HG02678 (cell line): Measurements from ENCODE around the gene WDR86.

ENCODE experiments used
- ATAC-seq: cut with Tn5 transposase; IDR thresholded peaks from one replicate; pipeline ENCODE4 v1.9.1; 2021; ENCODE audit warnings: mild to moderate bottlenecking, moderate library complexity; ENCODE audit not compliant: unreplicated experiment

WDR86 gene

DNA sequence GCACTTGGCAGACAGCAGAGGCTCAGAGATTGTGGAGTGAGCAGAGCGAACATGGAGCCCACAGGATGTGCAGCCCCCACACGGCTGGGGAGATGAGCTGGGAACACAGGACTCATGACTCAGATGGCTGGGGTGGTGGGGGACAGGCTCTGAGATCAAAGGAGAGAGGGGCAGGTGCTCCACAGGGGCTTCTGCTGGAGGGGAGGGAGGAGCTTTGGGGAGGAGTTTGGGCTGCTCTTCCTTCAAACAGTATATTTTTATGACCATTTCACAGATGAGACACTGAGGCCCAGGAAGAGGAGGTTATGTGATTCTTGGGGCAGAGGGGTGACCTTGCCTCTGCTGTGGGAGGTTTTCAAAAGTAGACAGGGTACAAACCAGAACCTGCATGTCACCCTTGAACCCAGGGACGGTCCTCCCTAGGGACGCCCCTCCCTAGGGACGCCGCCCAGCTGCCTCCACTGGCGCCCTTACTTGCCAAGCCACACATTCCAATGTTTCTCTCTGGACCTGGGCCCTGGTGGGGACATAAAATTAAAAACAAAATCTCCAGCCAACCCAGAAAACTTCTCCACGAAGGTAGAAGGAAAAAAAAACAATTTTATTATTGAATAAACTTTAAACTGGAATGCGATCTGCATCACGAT is 31.1 kb upstream of the WDR86 start:
- no peak for ATAC-seq

- no peak for ATAC-seq
Measured at GRCh38 chr7:151439855-151440798, 30.3 kb upstream of the WDR86 start, which contains the start of gene CRYGN. Gene CRYGN, minus strand, starts transcription at chr7:151440141. Its CDS starts 224 bp downstream, at chr7:151439917.

DNA sequence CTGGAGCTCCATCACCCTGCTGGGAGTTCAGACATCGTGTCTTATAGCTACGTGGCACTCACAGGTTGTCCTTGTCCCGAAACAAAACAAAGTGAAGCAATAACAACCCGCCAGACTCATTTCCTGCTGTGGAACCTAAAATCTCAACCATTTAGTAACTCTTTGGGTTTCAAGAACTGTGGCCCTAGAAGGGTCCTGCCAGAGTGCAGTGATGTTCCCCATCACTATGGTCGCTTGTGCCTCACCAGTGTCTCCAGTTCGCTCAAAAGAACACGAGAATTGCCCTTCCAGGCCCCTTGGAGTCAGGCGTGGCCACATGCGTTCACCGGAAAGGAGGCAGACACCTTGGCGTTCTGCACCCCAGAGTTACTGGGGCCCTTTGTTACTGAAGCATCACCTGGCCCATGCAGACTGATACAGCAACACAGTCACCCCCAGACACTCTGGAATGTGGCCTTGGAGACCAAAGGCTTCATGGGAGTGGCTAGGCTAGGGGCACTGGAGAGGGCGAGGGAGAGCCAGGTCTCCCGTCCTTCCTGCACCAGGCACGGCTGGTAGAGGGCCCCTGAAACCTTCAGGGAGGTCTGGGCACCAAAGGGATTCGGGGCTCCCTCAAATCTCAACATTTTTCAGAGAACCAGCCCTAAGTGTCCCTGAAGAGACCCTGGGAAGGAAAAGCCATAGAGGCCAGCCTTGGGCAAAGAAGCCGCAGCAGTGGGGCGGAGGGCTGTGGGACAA is 29.2 kb upstream of the WDR86 start:
- no peak for ATAC-seq

DNA sequence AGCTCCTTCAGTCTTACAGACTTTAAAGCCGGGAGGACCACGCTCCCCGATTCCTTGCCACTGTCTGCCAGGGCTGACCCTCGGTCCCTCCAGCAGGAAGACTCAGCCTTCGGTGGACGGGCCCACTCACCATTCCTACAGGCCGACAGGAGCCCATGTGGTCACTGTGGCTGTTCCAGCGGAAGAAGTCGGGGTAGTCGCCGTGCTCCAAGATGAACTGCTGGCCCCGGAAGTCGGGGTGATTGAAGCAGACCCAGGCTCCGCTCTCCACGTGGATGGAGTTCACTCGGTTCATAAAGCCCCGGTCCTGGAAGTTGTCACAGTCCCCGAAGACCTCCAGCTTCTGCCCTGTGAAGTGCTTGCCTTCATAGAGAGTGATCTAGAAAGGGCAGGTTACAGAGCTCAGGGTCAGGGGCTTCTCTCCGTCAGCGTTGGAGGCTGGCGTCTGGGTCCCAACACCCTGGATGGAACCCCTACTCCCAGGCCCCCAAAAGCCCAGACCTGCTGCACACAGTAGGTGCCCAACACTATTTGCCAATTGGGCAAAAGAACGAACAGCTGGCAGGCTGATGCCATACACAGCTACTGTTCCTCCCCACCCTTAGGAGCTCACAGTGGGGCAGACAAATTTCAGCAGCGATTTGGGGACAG is 28.2 kb upstream of the WDR86 start:
- ATAC-seq: no peak

GRCh38 chr7:151437159-151437553 is 27.3 kb upstream of the WDR86 start:
- no peak for ATAC-seq

DNA sequence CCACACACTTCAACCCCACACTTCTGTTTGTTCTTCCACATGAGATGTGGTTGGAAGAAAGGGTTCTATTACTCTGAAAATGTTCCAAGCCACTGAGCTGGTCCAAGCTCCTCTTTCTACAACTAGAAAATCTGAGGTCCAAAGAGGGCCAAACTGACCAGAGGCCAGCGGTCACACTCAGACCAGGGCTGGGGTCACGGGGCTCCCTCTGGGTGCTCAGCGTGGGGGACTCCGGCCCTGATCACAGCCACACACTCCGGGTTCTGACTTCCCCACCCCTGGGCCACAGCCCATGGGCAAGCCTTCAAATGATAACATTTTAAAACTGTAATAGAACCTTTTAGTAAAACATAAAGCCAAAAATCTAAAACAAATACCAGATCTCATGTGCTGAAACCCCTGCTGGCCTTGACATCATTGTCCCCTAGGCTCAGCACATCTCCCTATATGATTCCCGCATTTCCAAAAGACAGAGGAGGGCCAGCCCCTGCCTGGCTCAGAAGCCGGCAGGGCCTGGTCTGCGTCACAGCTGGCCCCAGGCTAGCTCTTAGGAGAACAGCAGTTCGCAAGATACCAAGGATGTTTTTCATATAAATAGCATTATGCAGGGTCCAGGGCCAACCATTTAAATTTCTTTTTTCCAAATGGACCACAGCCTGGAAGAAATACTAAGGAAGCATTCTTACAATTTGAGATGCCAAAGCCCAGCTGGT is 26.8 kb upstream of the WDR86 start:
- no peak for ATAC-seq

GRCh38 chr7:151435971-151436370 is 26.1 kb upstream of the WDR86 start:
- no peak for ATAC-seq

DNA sequence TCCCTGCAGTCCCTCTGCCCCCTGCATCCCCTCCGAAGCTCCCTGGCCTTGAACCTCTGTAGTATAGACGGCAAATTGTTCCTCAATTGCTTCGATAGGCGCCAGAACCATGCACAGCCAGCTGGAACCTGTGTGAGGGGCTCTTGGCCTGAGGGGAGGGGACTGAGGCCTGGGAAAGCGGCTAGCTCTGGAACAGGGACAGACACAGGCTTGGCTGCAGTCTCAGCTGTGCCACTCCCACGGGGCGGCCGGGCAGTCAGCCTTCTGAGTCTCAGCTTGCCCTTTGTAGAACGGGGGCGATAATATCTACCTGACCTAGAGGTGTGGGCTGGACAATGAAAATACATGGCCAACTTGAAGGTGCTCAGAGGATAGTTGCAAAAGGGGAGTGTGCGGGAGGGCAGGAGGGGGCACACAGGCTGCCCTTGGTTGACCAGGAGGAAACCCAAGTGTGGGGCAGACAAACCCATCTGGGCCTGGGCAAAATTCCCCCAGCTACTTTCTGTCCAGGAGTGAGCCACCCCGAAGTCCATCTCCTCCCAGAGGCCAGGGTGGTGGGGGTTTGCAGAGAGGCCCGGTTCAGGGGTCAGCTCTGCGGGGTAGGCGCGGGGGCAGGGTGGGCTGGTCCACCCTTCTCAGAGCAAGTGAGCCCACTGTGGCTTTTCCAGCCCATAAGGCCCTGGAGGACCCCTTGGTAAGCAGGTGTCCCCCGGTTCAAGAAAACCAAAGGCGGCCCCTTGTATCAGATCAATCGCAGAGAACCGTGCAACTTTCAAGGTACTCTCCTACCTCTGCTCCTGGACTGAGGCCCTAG is 25.5 kb upstream of the WDR86 start:
- ATAC-seq: no peak

- ATAC-seq: no peak
Measured at GRCh38 chr7:151434549-151434948, 24.7 kb upstream of the WDR86 start.

DNA sequence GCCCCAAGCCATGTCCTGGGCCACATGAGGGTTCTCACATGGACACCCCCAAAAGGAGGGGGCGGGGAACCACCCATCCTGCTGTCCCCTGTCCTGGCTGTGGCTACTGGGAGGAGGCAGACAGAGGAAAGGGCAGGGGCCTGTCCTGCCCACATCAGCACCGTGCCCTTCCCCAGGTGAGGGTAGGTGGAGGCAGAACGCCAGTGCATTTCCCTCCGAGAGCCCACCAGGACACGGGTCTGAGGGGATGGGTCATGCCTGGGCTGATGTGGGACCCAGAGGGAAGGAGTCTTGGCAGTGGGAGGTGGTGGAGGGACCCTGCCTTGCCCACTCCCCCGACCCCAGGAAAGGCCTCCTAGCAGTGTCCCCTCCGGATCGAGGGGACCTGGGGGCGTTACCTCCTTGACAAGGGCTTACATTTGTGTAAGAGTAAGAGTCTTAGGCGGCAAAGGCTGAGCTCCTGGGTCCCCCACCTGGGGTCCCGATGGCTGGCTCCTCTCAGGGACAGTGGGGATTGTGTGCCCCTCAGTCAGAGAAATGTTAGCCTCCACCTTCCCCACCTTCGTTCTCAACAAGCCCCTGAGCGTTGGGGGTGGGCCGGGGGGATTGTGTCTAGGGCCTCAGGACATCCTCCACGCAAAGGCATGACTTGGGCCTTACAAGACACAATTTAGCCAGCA is 24.0 kb upstream of the WDR86 start:
- ATAC-seq: no peak

DNA sequence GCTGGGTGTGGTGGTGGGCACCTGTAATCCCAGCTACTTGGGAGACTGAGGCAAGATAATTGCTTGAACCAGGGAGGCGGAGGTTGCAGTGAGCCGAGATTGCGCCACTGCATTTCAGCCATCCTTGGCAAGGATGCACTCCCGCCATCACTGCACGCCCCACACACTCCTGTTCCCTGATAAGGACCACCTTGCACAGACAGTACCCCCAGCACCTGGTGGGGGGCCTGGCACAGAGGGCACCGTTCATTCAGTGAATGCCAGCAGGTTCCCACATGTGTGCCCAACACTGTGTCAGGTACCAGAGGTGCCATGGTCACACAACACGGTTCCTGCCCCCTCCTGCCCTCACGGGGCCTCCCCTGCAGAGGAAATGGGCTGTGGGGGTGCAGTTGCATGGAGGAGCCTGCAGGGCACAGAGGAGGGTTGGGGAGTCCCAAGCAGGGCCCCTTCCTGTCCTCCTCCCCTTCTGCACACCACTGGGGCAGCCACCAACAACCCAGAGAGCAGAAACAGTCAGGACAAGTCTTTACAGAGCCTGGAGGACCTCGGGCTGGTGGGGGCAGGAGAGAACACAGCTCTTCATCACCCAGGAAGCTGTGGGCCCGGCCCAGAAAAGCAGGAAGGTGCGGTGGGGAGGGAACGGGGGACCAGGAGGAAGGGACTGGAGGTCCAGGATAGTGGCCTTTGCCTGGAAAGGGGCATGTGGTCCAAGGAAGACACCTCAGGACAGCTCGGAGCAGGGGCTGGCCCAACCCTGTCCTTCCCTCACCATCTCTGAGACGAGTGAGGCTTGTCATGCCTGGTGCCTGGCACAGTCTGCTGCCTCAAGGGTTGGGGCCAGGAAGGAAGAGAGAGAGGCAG is 23.1 kb upstream of the WDR86 start:
- ATAC-seq: peak; percentile 58

- no peak for ATAC-seq
Measured at GRCh38 chr7:151431768-151432311, 22.0 kb upstream of the WDR86 start.

DNA sequence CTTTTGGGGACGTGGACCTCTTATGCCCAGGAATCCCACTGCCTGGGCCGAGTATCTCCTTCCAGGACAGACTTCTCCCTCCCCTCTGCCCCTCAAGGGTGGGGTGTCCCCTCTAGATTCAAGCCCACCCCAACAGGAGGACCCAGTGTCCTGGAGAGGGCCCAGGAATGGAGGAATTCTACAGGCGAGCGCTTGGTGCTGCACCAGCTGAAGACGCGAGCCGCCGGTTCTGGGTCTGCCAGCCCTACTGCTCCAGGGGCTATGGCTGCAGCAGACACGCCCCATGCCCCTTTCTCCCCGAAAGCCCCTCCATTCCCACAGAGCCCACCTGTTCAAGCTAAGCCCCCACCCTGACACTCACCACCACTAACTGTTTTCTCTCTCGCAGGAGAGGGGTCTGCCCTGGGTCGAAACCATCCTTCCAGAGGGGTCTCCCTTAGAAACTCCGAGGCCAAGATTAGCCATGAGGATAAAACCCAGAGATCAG is 21.5 kb upstream of the WDR86 start:
- ATAC-seq: no peak

DNA sequence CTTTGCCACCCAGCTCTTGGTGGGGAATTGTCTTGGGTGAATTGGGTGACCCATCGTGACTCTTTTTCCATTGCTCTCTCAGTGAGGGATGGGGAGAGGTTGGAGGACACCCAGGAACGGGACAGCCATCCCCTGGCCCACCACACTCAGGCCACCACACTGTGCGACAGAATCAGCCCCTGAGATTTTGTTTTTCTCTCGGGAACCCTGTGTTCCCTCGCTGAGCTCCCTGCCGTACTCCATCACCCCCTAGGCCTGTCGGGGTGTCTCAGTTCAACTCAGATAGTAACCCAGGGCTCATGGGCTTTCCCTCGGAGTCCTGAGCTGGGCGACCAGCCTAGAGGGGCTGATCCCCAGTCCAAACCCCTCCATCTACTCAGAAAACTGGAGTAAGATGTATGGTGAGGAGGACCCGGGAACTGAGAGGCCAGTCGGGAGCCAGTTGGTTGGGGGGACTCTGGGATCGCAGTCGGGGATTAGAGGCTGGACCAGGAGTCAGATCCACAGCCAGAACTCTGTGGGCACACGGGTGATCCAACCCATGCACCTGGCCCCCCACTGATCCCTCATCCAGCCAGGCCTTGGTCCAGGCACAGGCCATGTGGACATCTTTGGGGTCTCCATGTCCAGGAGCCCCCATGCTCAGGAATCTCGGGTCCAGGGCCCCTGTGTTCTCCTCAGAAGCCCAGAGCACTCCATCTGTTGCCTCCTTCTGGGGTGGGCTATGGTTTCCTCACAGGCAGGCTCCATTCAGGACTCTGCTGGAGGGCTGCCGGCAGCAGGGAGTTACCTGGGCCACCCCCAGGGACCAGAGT is 20.8 kb upstream of the WDR86 start:
- no peak for ATAC-seq

DNA sequence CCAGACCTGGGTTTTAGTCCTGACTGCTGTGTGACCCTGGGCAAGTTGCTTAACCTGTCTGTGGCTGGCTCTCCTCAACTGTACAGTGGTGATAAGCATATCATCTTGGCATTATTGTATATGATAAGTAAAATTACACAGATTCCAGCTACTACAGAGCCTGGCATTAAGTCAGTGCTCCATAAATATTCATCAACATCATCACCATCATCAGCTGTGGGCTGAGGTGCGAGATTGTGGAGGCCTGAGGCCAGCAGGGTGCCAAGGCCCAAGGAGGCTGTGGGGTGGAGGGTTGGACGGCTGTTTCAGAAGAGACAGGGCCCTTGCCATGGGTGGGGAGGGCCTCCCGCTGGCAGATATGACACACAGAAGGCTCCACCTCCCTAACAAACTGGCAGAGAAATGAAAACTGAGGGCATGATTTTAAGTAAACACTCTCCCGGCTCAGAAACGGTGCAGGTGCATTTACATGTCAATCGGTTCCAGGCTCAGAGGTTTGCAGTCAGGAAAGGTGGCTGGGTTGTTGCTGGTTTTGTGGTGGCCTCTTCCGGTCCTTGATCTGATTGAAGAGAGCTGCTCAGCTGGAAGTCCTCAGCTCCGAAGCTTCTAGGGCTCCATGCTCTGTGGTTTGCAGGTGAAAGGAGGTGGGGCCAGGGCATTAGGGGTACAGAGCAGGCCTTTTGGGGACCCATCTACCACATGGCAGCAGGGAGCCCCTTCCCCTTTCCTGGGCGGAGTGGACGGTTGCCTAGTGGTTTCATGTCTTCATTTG is 19.9 kb upstream of the WDR86 start:
- peak; percentile 61 for ATAC-seq

DNA sequence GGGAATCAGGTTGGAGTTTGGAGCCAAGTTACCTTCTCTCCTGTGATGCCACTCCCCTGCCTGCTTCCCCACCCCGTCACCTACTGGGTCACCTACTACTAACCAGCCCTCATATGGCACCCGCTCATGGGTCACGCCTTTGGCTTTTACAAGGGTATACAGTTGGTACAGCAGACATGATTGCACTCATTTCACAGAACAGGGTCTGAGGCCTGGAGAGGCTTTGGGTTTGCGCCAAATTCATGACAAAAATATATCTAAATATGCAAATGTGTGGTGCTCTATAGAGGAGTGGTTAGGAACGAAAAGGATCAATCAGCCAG is 19.4 kb upstream of the WDR86 start:
- no peak for ATAC-seq
